Measurements from ENCODE around the gene CD300LG.

The CD300LG gene

DNA sequence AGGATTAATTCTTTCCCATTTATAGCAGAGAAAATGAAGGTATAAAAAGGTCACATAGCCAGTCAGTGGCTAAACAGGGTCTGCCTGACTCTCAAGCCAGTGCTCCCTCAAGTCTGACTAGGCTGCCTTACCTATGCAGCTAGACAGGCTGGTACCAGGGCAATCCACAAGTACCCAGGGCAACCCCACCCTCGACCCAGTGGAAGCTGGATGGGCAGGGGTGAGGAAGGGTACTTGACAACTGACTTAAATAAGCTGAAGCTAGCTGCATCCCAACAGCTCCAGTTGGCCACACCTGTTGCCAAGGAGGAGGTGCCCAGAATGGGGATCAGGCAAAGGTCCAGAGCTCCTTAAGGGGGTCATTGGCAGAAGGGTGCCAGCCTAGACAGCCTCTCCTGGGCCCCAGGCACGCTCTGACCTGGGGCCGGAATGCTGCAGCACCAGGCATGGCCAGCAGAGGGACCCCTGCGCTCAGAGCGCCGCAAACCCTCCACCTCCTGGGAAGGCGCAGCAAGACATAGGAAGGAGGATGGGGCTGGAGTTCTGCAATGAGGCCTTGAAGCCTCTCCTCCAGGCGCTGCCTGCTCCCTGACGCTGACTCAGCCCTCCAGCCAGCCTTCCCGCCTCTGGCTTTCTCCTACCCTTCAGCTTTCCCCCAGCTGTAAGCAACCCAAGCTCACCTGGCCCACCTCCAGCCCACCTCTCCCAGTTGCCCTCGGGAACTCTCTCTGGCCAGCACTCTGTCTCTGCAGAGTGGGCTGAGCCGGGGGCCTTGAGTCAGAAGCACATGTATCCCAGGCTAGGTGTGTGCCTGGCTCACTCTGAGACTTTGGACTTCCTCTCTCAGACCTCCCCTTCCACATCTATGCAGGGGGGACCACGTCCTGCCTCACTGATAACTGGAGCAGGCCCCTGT lies 31.5 kb downstream of the CD300LG start:
- Histone ChIP-seq H3K27me3 (ENCODE audit: control insufficient read depth in 1 of 2, insufficient read depth in 1 of 2, low read length in 2 of 2) (peaks cover 5 to 36% of the 10 kb centered on the region in 2 experiments), H3K79me1 (replicated peaks; ENCODE audit: low read length, poor library complexity, severe bottlenecking) (no peaks in the 10 kb centered on the region), H2BK5ac (ENCODE audit: low read depth, low read length, poor library complexity, severe bottlenecking) (no peak overlapping the region), H4K8ac (ENCODE audit: low read length) (peak overlapping the region; percentile 56), H3K36me3 (ENCODE audit: control insufficient read depth in 1 of 2, insufficient read depth in 2 of 2, low read depth in 1 of 2, low read length in 2 of 2) (no peaks in the 10 kb centered on the region), H3K14ac (ENCODE audit: low read length in 2 of 2) (no peak overlapping the region), H3K18ac (ENCODE audit: low read depth in 1 of 2, low read length in 2 of 2) (no peak overlapping the region), H3K4me1 (ENCODE audit: control insufficient read depth, insufficient read depth, low read depth, low read length) (peaks cover 8% of the 10 kb centered on the region), H2AFZ (ENCODE audit: low read depth, low read length) (no peak overlapping the region), H2AK5ac (ENCODE audit: low read length, severe bottlenecking) (no peak overlapping the region), H2BK12ac (ENCODE audit: low read length in 2 of 2) (no peak overlapping the region), H3K4ac (ENCODE audit: low read depth in 1 of 2, low read length in 2 of 2) (no peak overlapping the region), H2BK120ac (ENCODE audit: low read depth, low read length) (no peak overlapping the region), H4K91ac (ENCODE audit: low read length) (no peak overlapping the region), H3K27ac (ENCODE audit: low read length, poor library complexity, severe bottlenecking) (no peak overlapping the region), H3K4me2 (ENCODE audit: low read length, poor library complexity, severe bottlenecking) (no peak overlapping the region), H2BK15ac (ENCODE audit: low read depth, poor library complexity, severe bottlenecking) (no peak overlapping the region), H3K4me3 (ENCODE audit: insufficient read depth in 1 of 2, low read depth in 1 of 2, low read length in 2 of 2) (no peak overlapping the region), H3K9ac (ENCODE audit: low read length) (peak overlapping the region; percentile 54), H3K9me3 (ENCODE audit: control insufficient read depth, low read length) (no peaks in the 10 kb centered on the region), H3K23ac (ENCODE audit: low read length in 2 of 2) (no peak overlapping the region)
- DNase-seq, result peak; percentile 90
- WGBS, result 18% methylated on average over 13 of the region's 13 CpGs

DNA sequence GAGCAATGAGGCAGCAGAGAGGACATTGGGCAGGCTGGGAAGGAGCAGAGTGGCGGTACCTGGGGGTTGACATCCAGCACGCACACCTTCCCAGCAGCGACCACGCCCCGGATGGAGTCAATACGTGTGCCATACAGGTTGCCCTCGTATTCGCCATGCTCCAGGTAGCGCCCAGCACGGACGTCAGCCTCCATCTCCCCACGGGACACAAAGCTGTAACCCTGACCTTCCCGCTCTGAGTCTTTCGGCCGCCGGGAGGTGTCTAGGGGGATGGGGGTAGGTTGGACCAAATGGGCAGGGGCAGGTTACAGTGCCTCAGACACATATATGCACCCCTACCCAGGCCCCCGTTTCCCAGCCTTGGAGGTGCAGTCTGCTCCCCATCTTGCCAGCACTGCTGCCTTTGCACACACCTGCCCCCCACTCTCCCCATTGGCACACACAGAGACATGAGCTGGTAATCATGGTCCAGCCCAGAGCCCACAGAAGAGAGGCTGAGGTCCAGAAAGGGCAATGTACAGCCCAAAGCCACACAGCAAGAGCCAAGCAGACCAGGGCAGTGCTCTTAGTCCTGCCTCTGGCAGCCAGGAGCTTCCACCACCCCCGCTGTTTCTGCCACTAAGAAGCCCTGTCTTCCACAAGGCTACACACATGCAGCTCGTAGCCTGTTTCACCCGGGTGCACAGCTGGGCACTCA lies 32.9 kb downstream of the CD300LG start:
- Histone ChIP-seq H3K9ac (ENCODE audit: low read length) (no peak overlapping the region), H3K23ac (ENCODE audit: low read length in 2 of 2) (no peak overlapping the region), H3K4me3 (ENCODE audit: insufficient read depth in 1 of 2, low read depth in 1 of 2, low read length in 2 of 2) (no peak overlapping the region), H3K9me3 (ENCODE audit: control insufficient read depth, low read length) (no peaks in the 10 kb centered on the region), H2BK12ac (ENCODE audit: low read length in 2 of 2) (no peak overlapping the region), H2AK5ac (ENCODE audit: low read length, severe bottlenecking) (no peak overlapping the region), H3K27ac (ENCODE audit: low read length, poor library complexity, severe bottlenecking) (no peak overlapping the region), H4K91ac (ENCODE audit: low read length) (no peak overlapping the region), H3K4ac (ENCODE audit: low read depth in 1 of 2, low read length in 2 of 2) (no peak overlapping the region), H2AFZ (ENCODE audit: low read depth, low read length) (no peak overlapping the region), H3K4me2 (ENCODE audit: low read length, poor library complexity, severe bottlenecking) (no peak overlapping the region), H3K36me3 (ENCODE audit: control insufficient read depth in 1 of 2, insufficient read depth in 2 of 2, low read depth in 1 of 2, low read length in 2 of 2) (no peaks in the 10 kb centered on the region), H3K79me1 (replicated peaks; ENCODE audit: low read length, poor library complexity, severe bottlenecking) (no peaks in the 10 kb centered on the region), H3K14ac (ENCODE audit: low read length in 2 of 2) (no peak overlapping the region), H3K4me1 (ENCODE audit: control insufficient read depth, insufficient read depth, low read depth, low read length) (peaks cover 8% of the 10 kb centered on the region), H3K18ac (ENCODE audit: low read depth in 1 of 2, low read length in 2 of 2) (no peak overlapping the region), H2BK120ac (ENCODE audit: low read depth, low read length) (no peak overlapping the region), H4K8ac (ENCODE audit: low read length) (no peak overlapping the region), H3K27me3 (ENCODE audit: control insufficient read depth in 1 of 2, insufficient read depth in 1 of 2, low read length in 2 of 2) (peaks cover under 1 to 22% of the 10 kb centered on the region in 2 experiments), H2BK5ac (ENCODE audit: low read depth, low read length, poor library complexity, severe bottlenecking) (no peak overlapping the region), H2BK15ac (ENCODE audit: low read depth, poor library complexity, severe bottlenecking) (no peak overlapping the region)
- 91% methylated on average over 20 of the region's 20 CpGs for WGBS
- DNase-seq, result no peak

DNA sequence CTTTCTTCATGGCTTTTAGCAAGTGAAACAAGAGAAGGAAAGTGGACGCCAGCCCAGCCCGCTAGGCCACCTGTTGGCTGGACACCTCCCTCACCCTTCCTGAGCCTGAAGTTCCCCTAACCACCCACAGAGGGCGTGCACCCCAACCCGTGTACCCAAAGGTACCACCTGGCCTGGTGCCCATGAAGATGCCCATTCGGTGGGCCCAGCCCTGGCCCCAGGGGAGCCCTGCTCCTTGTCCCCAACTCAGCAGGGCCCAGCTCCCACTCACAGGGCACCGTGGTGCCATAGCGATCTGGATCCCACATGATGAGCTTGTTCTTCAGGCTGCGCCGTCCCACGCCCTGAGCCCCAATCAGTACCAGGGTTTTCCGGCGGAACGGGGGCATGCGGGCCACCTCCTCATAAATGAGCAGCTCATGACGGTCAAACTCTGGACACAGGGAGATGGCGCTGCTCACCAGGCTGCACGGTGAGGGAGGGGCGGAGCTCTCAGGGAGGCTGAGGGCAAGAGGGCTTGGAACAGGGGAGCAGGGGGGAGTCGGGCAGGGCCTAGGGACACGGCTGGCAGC lies 33.5 kb downstream of the CD300LG start:
- no peak overlapping the region for H3K4me2 ChIP-seq (ENCODE audit: low read length, poor library complexity, severe bottlenecking)
- H2BK120ac ChIP-seq (ENCODE audit: low read depth, low read length), result no peak overlapping the region
- 80% methylated on average over 20 of the region's 20 CpGs for WGBS
- H3K27me3 ChIP-seq (ENCODE audit: control insufficient read depth in 1 of 2, insufficient read depth in 1 of 2, low read length in 2 of 2), result peaks cover 0 to 24% of the 10 kb centered on the region in 2 experiments
- H3K4me3 ChIP-seq (ENCODE audit: insufficient read depth in 1 of 2, low read depth in 1 of 2, low read length in 2 of 2), result no peak overlapping the region
- peak; percentile 26 for DNase-seq
- no peak overlapping the region for H3K9ac ChIP-seq (ENCODE audit: low read length)
- no peaks in the 10 kb centered on the region for H3K36me3 ChIP-seq (ENCODE audit: control insufficient read depth in 1 of 2, insufficient read depth in 2 of 2, low read depth in 1 of 2, low read length in 2 of 2)
- no peak overlapping the region for H3K4ac ChIP-seq (ENCODE audit: low read depth in 1 of 2, low read length in 2 of 2)
- H2BK12ac ChIP-seq (ENCODE audit: low read length in 2 of 2), result no peak overlapping the region
- no peak overlapping the region for H4K91ac ChIP-seq (ENCODE audit: low read length)
- no peaks in the 10 kb centered on the region for H3K9me3 ChIP-seq (ENCODE audit: control insufficient read depth, low read length)
- no peak overlapping the region for H2AFZ ChIP-seq (ENCODE audit: low read depth, low read length)
- H2BK15ac ChIP-seq (ENCODE audit: low read depth, poor library complexity, severe bottlenecking), result no peak overlapping the region
- H3K14ac ChIP-seq (ENCODE audit: low read length in 2 of 2), result no peak overlapping the region
- H3K27ac ChIP-seq (ENCODE audit: low read length, poor library complexity, severe bottlenecking), result no peak overlapping the region
- no peak overlapping the region for H2BK5ac ChIP-seq (ENCODE audit: low read depth, low read length, poor library complexity, severe bottlenecking)
- peaks cover 8% of the 10 kb centered on the region for H3K4me1 ChIP-seq (ENCODE audit: control insufficient read depth, insufficient read depth, low read depth, low read length)
- H4K8ac ChIP-seq (ENCODE audit: low read length), result no peak overlapping the region
- no peaks in the 10 kb centered on the region for H3K79me1 ChIP-seq (replicated peaks; ENCODE audit: low read length, poor library complexity, severe bottlenecking)
- no peak overlapping the region for H3K18ac ChIP-seq (ENCODE audit: low read depth in 1 of 2, low read length in 2 of 2)
- H2AK5ac ChIP-seq (ENCODE audit: low read length, severe bottlenecking), result no peak overlapping the region
- peak overlapping the region in 1 of 2 experiments; percentile 61 for H3K23ac ChIP-seq (ENCODE audit: low read length in 2 of 2)

DNA sequence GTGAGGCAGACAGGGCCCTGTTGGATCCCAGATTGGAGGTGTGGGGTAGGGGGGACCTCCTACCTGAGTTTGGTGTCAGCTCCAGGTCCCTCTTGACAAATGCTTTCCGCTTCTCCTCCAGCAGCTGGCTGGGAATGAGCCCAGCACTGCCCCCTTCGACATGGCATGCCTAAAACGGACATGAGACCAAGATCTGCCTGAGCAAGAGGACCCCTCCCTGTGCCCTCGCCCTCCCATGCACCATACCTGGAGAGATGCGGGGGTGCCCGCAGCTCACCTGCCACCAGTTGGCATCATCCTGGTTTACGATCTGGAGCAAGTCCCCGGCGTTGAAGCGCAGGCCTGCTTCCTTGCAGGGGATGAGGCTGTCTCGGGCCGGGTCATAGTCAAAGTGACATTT lies 34.2 kb downstream of the CD300LG start:
- Histone ChIP-seq H3K23ac (ENCODE audit: low read length in 2 of 2) (no peak overlapping the region), H3K4me2 (ENCODE audit: low read length, poor library complexity, severe bottlenecking) (no peak overlapping the region), H4K8ac (ENCODE audit: low read length) (no peak overlapping the region), H3K4me1 (ENCODE audit: control insufficient read depth, insufficient read depth, low read depth, low read length) (peaks cover 8% of the 10 kb centered on the region), H3K27me3 (ENCODE audit: control insufficient read depth in 1 of 2, insufficient read depth in 1 of 2, low read length in 2 of 2) (peaks cover 0 to 17% of the 10 kb centered on the region in 2 experiments), H2BK120ac (ENCODE audit: low read depth, low read length) (no peak overlapping the region), H2AK5ac (ENCODE audit: low read length, severe bottlenecking) (no peak overlapping the region), H3K79me1 (replicated peaks; ENCODE audit: low read length, poor library complexity, severe bottlenecking) (no peaks in the 10 kb centered on the region), H3K9ac (ENCODE audit: low read length) (no peak overlapping the region), H4K91ac (ENCODE audit: low read length) (no peak overlapping the region), H3K9me3 (ENCODE audit: control insufficient read depth, low read length) (no peaks in the 10 kb centered on the region), H2AFZ (ENCODE audit: low read depth, low read length) (no peak overlapping the region), H3K14ac (ENCODE audit: low read length in 2 of 2) (no peak overlapping the region), H3K27ac (ENCODE audit: low read length, poor library complexity, severe bottlenecking) (no peak overlapping the region), H2BK12ac (ENCODE audit: low read length in 2 of 2) (no peak overlapping the region), H3K4me3 (ENCODE audit: insufficient read depth in 1 of 2, low read depth in 1 of 2, low read length in 2 of 2) (no peak overlapping the region), H3K36me3 (ENCODE audit: control insufficient read depth in 1 of 2, insufficient read depth in 2 of 2, low read depth in 1 of 2, low read length in 2 of 2) (no peaks in the 10 kb centered on the region), H2BK5ac (ENCODE audit: low read depth, low read length, poor library complexity, severe bottlenecking) (no peak overlapping the region), H3K4ac (ENCODE audit: low read depth in 1 of 2, low read length in 2 of 2) (no peak overlapping the region), H2BK15ac (ENCODE audit: low read depth, poor library complexity, severe bottlenecking) (no peak overlapping the region), H3K18ac (ENCODE audit: low read depth in 1 of 2, low read length in 2 of 2) (no peak overlapping the region)
- WGBS, result 96% methylated on average over 12 of the region's 12 CpGs
- no peak for DNase-seq

Data from mesenchymal stem cell (in vitro differentiated cells and primary cell).